GM18868 (cell line): ENCODE measurements around the gene DCLRE1C.
"Not testable (repeated sequence)": the region's sequence is repeated elsewhere in the genome, so short reads cannot be mapped to it uniquely, and the experiment has no call there.

Source experiments
- ATAC-seq: cut with Tn5 transposase; IDR thresholded peaks from one replicate; pipeline ENCODE4 v1.9.1; 2021; ENCODE audit warnings: mild to moderate bottlenecking, moderate library complexity; ENCODE audit not compliant: unreplicated experiment

The DCLRE1C gene

GRCh38 chr10:14947268-14947667 is 6.6 kb downstream of the DCLRE1C start:
- no peak for ATAC-seq

DNA sequence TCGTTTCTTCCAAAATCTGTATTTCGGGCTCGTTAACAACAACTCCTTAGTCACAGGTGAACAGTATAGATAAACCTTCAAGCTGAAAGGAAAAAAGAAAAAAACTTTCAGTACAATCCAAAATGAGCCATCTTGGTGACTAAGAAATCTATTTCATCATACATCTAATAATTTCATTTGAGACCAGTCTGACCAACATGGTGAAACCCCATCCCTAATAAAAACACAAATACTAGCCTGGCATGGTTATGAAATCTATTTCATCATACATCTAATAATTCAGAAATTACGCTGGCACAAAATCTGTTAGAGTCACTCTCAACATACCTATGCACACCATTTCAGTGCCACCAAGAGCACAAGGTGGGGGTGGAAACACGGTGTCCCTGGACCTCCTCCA is 8.8 kb downstream of the DCLRE1C start:
- no peak for ATAC-seq

DNA sequence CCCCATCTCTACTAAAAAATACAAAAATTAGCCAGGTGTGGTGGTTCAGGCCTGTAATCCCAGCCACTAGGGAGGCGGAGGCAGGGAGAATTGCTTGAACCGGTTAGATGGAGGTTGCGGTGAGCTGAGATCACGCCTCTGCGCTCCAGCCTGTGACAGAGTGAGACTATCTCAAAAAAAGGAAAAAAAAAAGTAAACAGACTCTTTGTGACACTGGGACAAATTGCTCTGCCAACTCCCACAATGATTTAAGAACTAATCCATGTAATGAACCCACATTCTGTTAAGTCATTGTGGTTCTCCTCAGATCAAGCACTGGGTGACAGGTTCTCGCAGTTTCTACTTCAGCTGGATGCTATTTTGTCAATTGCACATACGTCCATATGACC is 11.0 kb downstream of the DCLRE1C start:
- not testable (repeated sequence) for ATAC-seq

- peak; percentile 85 for ATAC-seq
Observed at GRCh38 chr10:14942147-14942949, 11.5 kb downstream of the DCLRE1C start.

- not testable (repeated sequence) for ATAC-seq
Observed at GRCh38 chr10:14938971-14939370, 14.9 kb downstream of the DCLRE1C start.

DNA sequence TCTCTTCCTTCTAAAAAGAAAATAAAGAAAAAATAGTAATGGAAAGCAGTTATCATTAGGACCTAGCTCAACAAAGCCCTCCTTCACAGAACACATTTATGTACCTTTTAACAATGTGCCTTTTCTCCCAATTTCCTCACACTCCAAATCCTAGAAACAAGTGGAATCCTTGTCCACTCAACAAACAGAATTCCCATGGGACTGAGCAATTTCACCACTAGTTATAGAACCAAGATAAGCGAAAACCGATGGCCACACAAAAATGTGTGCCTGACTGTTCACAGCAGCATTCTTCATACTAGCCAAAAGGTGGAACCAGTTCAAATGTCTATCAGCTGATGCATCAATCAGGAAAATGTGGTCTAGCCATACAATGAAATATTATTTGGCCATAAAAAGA is 17.3 kb downstream of the DCLRE1C start:
- ATAC-seq, result no peak

GRCh38 chr10:14930610-14931009 is 23.3 kb downstream of the DCLRE1C start:
- no peak for ATAC-seq

- ATAC-seq, result peak; percentile 100
Observed at GRCh38 chr10:14926722-14927416, 27.0 kb downstream of the DCLRE1C start.

- peak; percentile 15 for ATAC-seq
Observed at GRCh38 chr10:14926061-14926470, 27.8 kb downstream of the DCLRE1C start.

- no peak for ATAC-seq
Observed at GRCh38 chr10:14925268-14925667, 28.6 kb downstream of the DCLRE1C start.

GRCh38 chr10:14924013-14924412 is 29.9 kb downstream of the DCLRE1C start:
- no peak for ATAC-seq

DNA sequence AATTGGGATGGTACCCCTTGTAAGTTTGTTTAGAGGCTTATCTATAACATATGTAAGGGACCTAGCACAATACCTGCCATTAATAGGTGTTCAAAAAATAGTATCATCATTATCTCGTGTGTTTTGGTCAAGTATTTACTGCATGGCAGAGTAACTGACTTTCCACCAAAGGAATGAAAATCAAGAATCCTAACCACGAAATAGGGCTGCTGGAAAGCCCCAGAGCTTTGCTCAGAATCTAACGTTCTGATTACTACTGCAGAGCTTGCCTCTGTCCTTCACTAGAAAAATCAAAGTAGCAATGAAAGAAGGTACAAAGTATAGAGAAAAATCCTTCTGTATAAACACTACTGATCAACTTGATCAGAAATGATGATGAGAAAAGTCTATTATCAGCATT is 34.9 kb downstream of the DCLRE1C start:
- peak; percentile 63 for ATAC-seq

DNA sequence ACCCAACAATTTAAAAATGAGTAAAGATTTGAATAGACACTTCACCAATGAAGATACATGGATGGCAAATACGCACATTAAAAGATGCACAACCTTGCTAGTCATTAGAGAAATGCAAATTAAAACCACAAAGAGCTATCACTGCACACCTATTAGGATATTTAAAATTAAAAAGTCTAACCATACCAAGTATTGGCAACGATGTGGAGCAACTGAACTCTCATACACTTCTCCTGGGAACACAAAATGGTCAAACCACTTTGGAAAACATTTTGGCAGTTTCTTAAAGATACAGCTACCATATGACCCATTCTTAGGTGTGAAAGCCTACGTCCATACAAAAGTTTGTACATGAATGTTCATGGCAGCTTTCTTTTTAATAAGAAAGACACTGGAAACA is 36.1 kb downstream of the DCLRE1C start:
- ATAC-seq, result no peak

DNA sequence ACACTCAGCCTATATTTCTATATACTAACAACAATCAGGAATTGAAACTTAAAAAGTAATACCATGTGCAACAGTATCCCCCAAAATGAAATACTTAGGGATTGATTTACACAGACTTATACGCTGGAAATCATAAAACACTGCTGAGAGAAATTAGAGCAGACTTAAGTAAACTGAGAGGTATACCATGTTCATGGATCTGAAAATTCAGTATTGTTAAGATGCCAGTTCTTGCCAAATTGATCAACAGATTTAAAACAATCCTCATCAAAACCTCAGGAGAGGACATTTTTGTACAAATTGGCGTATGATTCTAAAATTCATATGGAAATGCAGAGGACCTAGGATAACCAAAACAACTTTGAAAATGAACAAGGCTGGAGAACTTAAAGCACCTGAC is 37.3 kb downstream of the DCLRE1C start:
- no peak for ATAC-seq

DNA sequence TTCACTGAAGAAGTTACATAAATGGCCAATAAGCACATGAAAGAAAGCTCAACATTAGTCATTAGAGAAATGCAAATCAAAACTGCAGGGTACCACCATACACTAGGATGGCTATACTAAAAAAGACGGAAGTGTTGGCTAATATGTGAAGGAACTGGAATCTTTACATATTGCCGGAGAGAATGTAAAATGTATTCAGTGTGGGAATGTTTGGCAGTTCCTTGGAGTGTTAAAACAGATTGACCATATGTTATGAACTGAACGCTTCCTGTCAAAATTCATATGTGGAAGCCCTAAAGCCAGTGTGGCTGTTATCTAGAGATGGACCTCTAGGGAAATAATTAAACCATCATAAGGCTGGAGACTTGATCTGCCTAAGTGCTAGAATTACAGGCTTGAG is 42.1 kb downstream of the DCLRE1C start:
- no peak for ATAC-seq

GRCh38 chr10:14910953-14911352 is 42.9 kb downstream of the DCLRE1C start:
- ATAC-seq, result no peak

GRCh38 chr10:14909101-14909500 is 44.8 kb downstream of the DCLRE1C start:
- no peak for ATAC-seq

DNA sequence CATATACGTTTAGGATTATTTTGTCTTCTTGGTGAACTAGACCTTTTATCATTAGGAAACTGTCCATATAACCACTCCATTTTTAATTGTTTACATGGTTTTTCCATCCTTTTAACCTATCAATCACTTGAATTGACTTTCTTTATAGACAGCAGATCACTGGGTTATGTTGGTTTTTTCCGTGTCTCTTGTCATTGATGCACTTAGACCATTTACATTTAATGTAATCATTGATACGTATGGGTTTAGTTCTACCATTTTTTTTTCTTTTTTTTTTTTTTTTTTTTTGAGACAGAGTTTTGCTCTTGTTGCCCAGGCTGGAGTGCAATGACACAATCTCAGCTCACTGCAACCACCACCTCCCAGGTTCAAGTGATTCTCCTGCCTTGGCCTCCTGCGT is 46.3 kb downstream of the DCLRE1C start:
- ATAC-seq, result not testable (repeated sequence)

GRCh38 chr10:14906765-14907164 is 47.1 kb downstream of the DCLRE1C start:
- no peak for ATAC-seq

GRCh38 chr10:14905890-14906289 is 48.0 kb downstream of the DCLRE1C start:
- ATAC-seq, result no peak

- no peak for ATAC-seq
Observed at GRCh38 chr10:14904864-14905263, 49.0 kb downstream of the DCLRE1C start.

DNA sequence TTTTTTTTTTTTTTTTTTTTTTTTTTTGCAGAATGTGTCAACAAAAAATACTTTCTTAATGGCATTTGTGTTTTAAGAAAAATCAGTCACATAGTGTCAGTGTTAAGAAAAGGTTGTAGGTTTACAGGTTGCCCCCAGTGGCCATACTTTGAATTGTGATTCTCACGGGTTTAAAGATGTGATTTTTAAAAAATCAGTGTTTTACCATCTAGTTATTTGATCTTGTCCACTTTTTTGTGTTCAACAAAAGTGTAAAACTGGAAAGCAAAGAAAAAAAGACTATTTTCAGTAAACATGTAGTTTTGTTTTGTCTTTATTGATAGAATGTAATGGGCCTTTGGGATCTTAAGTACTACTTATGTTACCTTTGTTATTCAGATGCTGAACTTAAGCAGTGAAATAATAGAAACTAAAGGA is 49.6 kb downstream of the DCLRE1C start:
- peak; percentile 55 for ATAC-seq
